KMS-11 (cell line): ENCODE data around the gene ZC3H7B.

ENCODE experiments used
- H2AFZ ChIP-seq: fragments of 200-600 bp; sonication (generic); 2 replicates; pipeline ENCODE4 v1.6.1; 2016; ENCODE audit warnings: antibody characterized with exemption, mixed run types, low read depth
- H3K27ac ChIP-seq: fragments of 200-600 bp; sonication (generic); 2 replicates; pipeline ENCODE4 v1.6.1; 2016; ENCODE audit warnings: mild to moderate bottlenecking, mixed run types
- H3K27me3 ChIP-seq: fragments of 200-600 bp; sonication (generic); 2 replicates; pipeline ENCODE4 v1.6.1; 2017; ENCODE audit warnings: mild to moderate bottlenecking, low read depth, mixed run types, moderate library complexity; ENCODE audit not compliant: insufficient read depth
- H3K36me3 ChIP-seq: fragments of 200-600 bp; sonication (generic); 2 replicates; pipeline ENCODE4 v1.6.1; 2017; ENCODE audit warnings: mild to moderate bottlenecking, mixed run types; ENCODE audit not compliant: insufficient read depth
- H3K4me1 ChIP-seq: fragments of 200-600 bp; sonication (generic); 2 replicates; pipeline ENCODE4 v1.6.1; 2016; ENCODE audit warnings: mild to moderate bottlenecking, low read depth, mixed run types; ENCODE audit not compliant: poor library complexity, severe bottlenecking
- H3K4me2 ChIP-seq: fragments of 200-600 bp; sonication (generic); 2 replicates; pipeline ENCODE4 v1.7.0; 2016; ENCODE audit warnings: mild to moderate bottlenecking, mixed run types
- H3K4me3 ChIP-seq: fragments of 200-600 bp; sonication (generic); IDR thresholded peaks from 2 replicates; pipeline ENCODE4 v1.6.1; 2017; ENCODE audit warnings: low read depth, low read length, mixed read lengths; ENCODE audit not compliant: insufficient read depth
- H3K79me2 ChIP-seq: fragments of 200-600 bp; sonication (generic); 2 replicates; pipeline ENCODE4 v1.6.1; 2016; ENCODE audit warnings: low read depth, mixed run types; ENCODE audit not compliant: insufficient read depth
- H3K9ac ChIP-seq: fragments of 200-600 bp; sonication (generic); 2 replicates; pipeline ENCODE4 v1.6.1; 2016; ENCODE audit warnings: mild to moderate bottlenecking, mixed run types
- H4K20me1 ChIP-seq: fragments of 200-600 bp; sonication (generic); 2 replicates; pipeline ENCODE4 v1.6.1; 2016; ENCODE audit warnings: mild to moderate bottlenecking, mixed run types; ENCODE audit not compliant: insufficient read depth
- CTCF ChIP-seq: fragments of 200-600 bp; sonication (generic); conservative IDR thresholded peaks from 2 replicates; pipeline ENCODE4 v1.6.1; 2017; ENCODE audit warnings: low read depth, mild to moderate bottlenecking, antibody characterized with exemption, low read length, moderate library complexity, mixed read lengths

Gene ZC3H7B

GRCh38 chr22:41273128-41273527 lies 28.2 kb upstream of the ZC3H7B start:
- H3K36me3 ChIP-seq = peaks cover 5% of the 10 kb centered on the region; the same call in 1 of the 2 replicates
- no peak overlapping the region for H3K4me2 ChIP-seq
- TF ChIP-seq CTCF = no peak
- no peak overlapping the region for H3K9ac ChIP-seq
- H3K79me2 ChIP-seq = peaks cover 8% of the 10 kb centered on the region; the same call in 1 of the 2 replicates
- no peaks in the 10 kb centered on the region for H3K4me1 ChIP-seq
- no peak overlapping the region for H2AFZ ChIP-seq
- H3K4me3 ChIP-seq = no peak overlapping the region
- H3K27ac ChIP-seq = no peak overlapping the region
- H4K20me1 ChIP-seq = no peaks in the 10 kb centered on the region
- no peaks in the 10 kb centered on the region for H3K27me3 ChIP-seq

GRCh38 chr22:41274856-41275255 lies 26.5 kb upstream of the ZC3H7B start:
- H3K27me3 ChIP-seq = no peaks in the 10 kb centered on the region
- no peak for TF ChIP-seq CTCF
- no peak overlapping the region for H3K9ac ChIP-seq
- H2AFZ ChIP-seq = no peak overlapping the region
- no peaks in the 10 kb centered on the region for H4K20me1 ChIP-seq
- H3K36me3 ChIP-seq = peaks cover 7% of the 10 kb centered on the region
- H3K4me1 ChIP-seq = no peaks in the 10 kb centered on the region
- peaks cover 8% of the 10 kb centered on the region; the same call in 1 of the 2 replicates for H3K79me2 ChIP-seq
- no peak overlapping the region for H3K4me3 ChIP-seq
- H3K27ac ChIP-seq = no peak overlapping the region
- H3K4me2 ChIP-seq = no peak overlapping the region

GRCh38 chr22:41280065-41280464 lies 21.3 kb upstream of the ZC3H7B start:
- H3K27ac ChIP-seq = no peak overlapping the region

GRCh38 chr22:41280854-41281253 lies 20.5 kb upstream of the ZC3H7B start:
- Histone ChIP-seq H4K20me1 (no peaks in the 10 kb centered on the region), H3K4me3 (no peak overlapping the region), H3K27me3 (no peaks in the 10 kb centered on the region), H3K79me2 (peaks cover 45% of the 10 kb centered on the region), H3K4me2 (no peak overlapping the region), H3K36me3 (peaks cover 16% of the 10 kb centered on the region), H3K4me1 (peaks cover 9% of the 10 kb centered on the region), H3K9ac (no peak overlapping the region), H3K27ac (no peak overlapping the region), H2AFZ (no peak overlapping the region)
- TF ChIP-seq CTCF = no peak

More at GRCh38 chr22:41280065-41280464, 21.3 kb upstream of the ZC3H7B start:
- H3K9ac ChIP-seq = no peak overlapping the region
- no peak overlapping the region for H3K4me2 ChIP-seq
- H3K4me1 ChIP-seq = peaks cover 9% of the 10 kb centered on the region
- H3K36me3 ChIP-seq = peaks cover 16% of the 10 kb centered on the region
- H4K20me1 ChIP-seq = no peaks in the 10 kb centered on the region
- no peak overlapping the region for H2AFZ ChIP-seq
- no peaks in the 10 kb centered on the region for H3K27me3 ChIP-seq
- peaks cover 38% of the 10 kb centered on the region for H3K79me2 ChIP-seq
- H3K4me3 ChIP-seq = no peak overlapping the region
- no peak for TF ChIP-seq CTCF
